GM21526 (cell line): ENCODE measurements around the gene RNASE1.
"Not testable (repeated sequence)": the region's sequence is repeated elsewhere in the genome, so short reads cannot be mapped to it uniquely, and the experiment has no call there.

Source experiments
- ATAC-seq: cut with Tn5 transposase; IDR thresholded peaks from one replicate; pipeline ENCODE4 v1.9.1; 2021; ENCODE audit warnings: moderate library complexity; ENCODE audit not compliant: unreplicated experiment, low FRiP score

The RNASE1 gene

DNA sequence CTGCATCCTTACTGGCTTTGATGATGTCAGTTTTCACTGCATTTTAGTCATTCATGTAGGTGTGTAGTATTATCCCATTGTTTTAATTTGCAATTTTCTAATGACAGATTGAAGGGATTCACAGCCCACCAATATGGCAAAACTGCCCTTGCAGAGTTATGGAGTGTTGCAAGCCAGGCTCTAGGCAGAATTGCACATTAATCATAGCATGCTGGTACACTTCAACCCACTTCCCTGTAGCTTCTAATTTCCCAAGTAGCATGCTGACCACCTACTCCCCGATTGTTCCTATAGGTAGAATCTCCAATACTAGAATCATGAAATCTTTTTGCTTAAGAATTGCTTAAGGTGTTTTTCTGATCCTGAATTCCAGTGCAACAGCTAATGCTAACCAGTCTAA is 26.7 kb downstream of the RNASE1 start:
- ATAC-seq, result no peak

DNA sequence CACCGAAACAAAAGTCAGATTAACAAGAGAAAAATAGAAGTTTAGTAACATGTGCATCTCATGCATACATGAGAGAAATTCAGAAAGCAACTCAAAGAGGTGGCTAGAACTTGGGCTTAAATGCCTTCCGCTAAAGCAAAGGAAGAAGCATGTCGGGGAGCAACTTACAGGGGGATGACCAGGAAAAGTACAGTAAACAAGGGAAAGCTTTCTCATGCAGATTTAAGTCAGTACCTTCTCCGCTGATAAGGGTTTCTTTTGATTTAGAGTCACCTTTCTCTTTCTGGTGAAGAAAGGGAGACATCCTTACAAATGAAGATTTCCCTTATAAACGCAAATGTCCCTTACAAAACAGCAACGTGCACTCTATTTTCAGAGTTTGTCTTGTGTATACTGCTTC is 27.6 kb downstream of the RNASE1 start:
- no peak for ATAC-seq

GRCh38 chr14:20774258-20774824 is 28.3 kb downstream of the RNASE1 start:
- ATAC-seq, result no peak

DNA sequence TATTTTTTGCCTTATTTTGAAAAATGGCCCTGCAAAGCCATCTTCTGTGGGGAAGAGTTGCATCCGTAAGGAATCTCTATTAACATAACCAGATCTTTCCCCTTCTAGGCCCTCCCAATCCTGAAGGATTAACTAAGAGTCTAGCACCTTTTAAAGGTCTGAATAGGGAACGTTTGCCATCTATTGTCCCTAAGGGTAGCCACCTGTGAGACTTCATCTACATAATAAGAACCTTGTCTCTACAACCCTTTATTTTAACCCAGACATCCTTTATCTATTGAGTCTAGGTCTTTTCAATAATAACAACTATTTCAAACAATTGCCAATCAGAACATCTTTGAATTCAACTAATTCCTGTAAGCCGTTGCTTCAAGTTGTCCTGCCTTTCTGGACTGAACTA is 30.0 kb downstream of the RNASE1 start:
- no peak for ATAC-seq

GRCh38 chr14:20769421-20769820 is 33.2 kb downstream of the RNASE1 start:
- ATAC-seq, result no peak

GRCh38 chr14:20768593-20768892 is 34.1 kb downstream of the RNASE1 start:
- no peak for ATAC-seq

DNA sequence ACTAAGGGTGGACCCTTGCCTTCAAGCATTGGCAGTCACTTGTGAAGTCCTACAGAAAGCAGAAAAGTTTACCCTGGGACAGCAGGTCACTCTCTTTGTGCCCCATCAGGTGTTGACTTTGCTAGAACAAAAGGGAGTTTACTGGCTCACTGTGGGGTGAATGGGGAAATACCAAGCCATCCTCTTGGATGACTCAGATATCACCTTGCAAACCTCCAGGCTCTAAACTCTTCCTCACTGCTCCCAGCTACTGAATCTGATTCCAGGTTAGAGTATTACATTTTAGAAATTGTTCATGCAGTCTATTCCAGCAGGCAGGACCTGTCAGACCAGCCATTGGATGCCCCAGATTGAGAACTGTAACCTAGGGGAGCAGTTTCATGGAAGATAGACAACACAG is 41.7 kb downstream of the RNASE1 start:
- no peak for ATAC-seq

GRCh38 chr14:20759465-20759864 is 43.2 kb downstream of the RNASE1 start:
- ATAC-seq, result not testable (repeated sequence)

DNA sequence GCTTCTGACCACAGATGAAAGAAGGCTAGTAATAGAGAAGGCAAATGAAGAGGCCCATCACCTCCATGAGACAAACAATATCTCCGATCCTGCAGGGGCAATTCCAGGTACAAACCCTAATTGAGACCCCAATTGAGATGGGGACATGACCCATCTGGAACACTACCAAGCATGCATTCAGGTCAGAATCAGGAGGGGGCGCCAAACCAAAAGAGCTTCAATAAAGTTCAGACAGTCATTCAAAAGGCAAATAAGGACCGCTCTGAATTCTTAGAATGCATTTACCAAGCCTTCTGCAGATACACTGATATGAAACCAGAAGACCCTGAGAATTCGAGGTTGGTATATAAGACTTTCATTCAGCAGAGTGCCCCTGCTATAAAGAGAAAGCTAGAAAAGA is 44.7 kb downstream of the RNASE1 start:
- ATAC-seq, result no peak

DNA sequence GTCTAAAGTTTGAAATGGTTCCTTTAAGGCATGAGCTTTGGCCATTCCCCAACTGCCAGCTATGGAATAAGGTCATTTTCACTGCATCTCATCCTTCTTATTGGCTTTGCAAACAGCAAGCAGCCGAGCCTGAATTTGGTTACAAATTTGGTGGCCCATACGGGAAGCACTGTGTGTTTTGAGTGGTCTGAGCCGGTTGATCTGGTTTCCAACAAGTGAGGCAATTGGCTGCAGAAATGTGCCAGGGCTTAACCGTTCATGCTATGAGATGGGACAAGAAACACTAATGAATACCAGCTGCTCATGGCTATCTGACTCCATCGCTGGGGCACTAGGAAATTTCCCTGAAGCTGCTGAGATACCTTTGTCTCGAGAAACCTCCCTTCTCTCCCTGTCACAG is 47.6 kb downstream of the RNASE1 start:
- no peak for ATAC-seq

DNA sequence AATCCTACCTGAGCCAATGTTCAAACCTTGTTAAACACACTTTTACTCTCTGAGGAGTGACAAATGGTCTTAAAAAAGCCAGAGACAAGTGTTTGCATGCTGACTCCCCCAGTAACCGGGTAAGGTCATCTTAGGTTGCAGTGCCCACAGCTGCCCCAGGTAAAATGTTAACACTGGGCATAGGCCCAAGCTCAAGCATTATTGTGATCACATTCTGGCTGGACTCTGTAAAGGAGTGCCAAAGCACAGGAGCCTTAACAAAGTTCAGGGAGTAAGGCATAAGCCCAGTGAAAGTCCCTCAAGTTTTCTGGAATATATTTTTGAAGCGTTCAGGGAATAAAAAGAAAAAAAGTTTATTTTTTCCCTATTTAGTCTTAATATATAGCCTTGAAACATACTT is 48.3 kb downstream of the RNASE1 start:
- ATAC-seq, result no peak

- ATAC-seq, result no peak
These were observed 50.6 kb downstream of the RNASE1 start for GRCh38 chr14:20751963-20752562.
